Measurements from ENCODE around the gene GUSB.

The GUSB gene

GRCh38 chr7:65926588-65926987 lies 55.4 kb downstream of the GUSB start:
- DNase-seq, result no peak

GRCh38 chr7:65925040-65925439 lies 57.0 kb downstream of the GUSB start:
- no peak for DNase-seq

DNA sequence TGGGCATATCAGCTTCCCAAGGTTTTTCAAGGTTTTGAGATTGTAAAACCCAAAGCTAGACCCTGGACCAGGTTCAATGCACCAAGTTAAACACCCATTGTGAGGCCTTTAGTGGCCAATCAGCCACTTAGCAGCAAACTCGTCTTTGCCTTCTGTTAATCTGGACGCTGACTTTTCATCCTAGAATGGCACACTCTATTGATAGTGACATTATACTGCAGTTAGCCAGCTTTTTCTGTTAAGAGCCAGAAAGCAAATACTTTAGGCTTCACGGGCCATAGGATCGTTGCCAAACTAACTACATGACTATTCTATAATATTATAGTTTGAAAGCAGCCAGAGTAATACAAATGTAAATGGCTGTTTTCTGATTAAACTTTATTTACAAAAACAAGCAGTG lies 57.8 kb downstream of the GUSB start:
- DNase-seq, result no peak

- DNase-seq, result no peak
Observed at GRCh38 chr7:65923316-65923715, 58.7 kb downstream of the GUSB start.

DNA sequence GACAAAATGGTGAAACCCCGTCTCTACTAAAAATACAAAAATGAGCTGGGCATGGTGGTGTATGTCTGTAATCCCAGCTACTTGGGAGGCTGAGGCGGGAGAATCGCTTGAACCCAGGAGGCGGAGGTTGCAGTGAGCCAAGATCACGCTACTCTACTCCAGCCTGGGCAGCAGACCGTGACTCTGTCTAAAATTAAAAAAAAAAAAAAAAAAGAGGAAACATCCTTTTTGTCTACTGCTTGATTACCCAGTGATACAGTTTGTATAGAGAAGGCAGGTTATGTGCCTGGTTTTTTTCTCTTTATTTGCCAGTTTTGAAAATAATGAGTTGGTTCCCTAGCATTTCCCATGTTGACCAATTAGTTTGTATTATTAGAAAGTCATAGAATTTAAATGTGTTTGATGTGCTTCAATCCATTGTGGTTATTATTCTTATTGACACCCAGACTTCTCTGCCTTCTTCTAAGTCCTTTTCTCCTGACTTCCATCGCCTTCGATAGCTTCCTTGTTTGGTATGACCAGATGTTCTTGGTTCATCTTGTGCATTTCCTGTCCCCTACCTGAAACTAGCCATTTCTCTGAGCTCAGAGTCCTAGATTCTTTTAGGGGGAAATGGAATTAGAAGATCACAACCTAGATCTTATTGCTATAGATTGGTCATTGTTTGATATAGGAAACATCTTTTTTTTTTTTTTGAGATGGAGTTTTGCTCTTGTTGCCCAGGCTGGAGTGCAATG lies 65.9 kb downstream of the GUSB start:
- no peak for DNase-seq

DNA sequence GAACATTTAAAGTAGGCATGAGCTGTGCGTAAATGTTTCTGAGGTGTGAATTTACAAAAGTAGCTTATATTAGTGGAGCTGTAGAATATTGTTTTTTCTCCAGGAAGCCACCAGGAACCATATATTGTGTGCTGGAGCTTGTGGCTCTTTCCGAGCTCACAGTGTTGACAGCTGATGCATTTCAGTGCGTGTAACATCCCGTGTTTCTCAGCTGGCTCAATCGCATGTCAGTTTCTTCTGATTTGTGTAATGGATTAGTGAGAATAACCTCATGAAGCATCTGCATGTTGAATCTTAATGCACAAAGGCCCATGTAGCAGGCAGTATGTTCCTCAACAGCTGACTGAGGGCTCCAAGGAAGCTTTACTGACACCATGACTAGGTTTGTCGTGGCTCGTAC lies 69.8 kb downstream of the GUSB start:
- no peak for DNase-seq
